A172 (cell line): ENCODE results near the gene FOXO6. TPM values are rescaled to one million over a fixed set of nuclear protein-coding genes. Genes with fewer than 3 reads are reported as not detected.

ENCODE experiments used
- DNase-seq: peaks from one replicate; pipeline ENCODE4 v3.0.0-alpha.2; 2015; ENCODE audit warnings: low spot score
- total RNA-seq: library from RNA; depleted of rRNA; stranded (reverse); fragments of >200 nt; shearing (Covaris generic); gene quantifications from 2 replicates; pipeline ENCODE4 v1.2.3, GENCODE V29; 2014; rRNA removed

Gene FOXO6
- 0.47 and 1.0 TPM in 2 replicates for total RNA-seq

DNA sequence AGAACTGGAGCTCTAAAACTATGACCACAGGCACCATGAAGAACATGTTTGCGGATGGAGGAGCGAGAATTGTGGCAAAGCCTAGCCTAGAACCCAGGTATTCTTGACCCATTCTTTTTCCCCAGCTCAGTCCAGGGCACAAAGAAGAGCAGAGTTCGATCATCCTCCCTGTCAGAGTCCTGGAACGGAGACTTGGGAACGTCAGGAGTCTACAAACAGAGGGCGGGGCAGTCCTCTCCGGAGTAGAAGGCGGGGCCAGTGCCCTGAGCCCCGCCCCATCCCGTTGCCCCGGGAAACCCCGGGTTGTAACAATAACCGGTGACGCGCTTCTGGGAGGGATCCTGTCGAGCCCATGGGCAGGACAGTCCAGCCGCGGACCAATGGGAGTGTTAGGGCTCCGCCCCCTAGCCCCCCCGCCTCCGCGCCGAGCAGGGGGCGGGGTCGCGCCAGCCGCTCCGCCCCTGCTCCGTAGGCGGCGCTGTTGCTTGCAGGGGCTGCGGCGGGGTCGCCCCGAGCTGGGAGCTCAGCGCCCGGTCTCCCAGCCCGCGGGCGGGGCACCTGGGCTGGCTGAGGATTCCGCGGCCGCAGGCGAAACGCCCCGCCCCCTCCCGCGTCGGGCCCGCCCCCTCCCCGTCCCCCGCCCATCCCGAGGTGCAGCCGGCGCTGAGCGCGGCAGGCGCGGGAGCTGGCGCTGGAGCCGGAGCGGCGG is at the start of gene FOXO6:
Gene FOXO6 (plus strand): TSS at position 649 of the 709 bp plus-strand sequence.
- peak; percentile 94 for DNase-seq

DNA sequence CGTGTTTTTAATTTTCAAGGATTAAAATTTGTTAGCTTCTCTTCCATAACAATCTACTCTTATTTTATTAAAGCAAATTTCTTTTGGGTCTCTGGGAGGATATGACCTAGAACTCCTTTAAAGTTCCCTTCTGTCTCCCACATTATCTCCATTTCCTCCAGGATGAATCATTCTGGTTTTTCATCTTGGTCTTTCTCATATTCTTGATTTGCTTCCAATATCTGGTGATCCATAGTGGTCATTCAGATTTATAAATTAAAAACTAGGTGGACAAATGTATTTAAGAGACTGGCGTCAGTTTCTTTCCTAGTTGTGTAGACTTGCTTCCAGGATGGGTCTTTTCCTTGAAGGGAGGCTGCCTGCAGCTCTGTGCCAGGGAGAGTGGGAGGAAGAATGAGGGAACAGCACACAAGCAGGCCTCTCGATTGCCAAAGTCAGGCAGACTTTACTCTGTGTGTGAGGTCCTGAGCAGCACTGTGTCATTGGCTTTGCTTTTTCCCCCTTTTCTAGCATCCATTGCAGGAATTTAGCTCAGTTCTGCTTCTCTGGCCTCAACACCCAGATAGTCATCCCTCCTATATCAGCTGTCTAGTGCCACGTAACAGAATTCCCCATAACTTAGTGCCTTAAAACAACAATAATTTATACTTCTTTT is 48.1 kb upstream of the FOXO6 start:
- DNase-seq = no peak

DNA sequence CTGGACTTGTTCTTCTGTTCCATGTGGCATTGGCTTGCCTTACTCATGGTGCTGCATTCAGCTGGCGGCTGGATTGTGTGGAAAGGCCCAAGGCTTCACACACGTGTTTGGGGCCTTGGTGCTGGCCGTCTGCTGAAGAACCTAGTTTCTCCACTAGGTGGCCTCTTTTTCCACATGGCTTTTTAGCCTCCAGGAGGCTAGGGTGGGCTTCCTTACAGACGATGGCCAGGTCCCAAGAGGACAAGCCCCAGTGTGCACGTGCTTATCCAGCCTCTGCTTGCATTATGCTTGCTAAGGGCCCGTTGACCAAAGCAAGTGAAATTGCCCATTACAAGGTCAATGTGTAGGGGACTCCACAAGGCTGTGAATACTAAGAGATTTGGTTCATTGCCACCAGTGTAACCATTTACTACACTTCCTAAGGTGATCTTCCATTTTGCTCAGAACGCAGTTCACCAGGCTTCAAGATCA is 47.5 kb upstream of the FOXO6 start:
- DNase-seq = no peak

DNA sequence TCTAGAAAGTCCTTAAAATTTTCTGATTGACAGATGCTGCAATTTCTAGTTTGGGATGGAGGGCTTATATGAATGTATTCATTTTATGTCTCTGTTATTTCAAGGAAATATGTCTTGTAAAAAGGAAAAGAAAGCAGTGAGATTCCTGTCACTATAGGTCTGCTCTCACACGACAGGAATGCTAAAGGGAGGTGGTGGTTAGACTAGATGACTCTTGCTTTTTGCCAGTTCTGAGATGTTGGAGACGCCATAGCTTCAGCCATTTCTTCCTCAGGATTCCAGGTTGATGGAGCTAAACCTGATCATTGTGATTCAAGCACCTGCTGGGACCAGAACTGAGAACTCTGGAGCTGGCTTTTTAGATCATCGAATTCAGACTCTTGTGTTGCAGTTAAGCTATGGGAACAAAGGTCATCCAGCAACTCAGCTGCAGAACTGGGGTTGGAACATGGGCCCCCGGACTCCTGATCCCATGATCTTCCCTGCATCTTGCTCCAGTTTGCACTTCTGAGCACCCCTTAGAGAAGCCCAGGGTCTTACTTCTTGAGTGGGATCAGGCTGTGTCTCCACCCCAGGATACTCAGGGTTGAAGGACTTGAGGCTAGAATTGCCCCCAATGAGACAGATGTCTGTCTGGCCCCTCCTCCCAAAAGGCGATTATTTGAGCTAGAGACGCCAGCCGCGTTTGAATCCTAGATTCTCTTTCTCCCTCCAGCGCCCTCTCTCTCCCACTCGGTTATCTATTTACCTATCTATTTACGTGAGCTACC is 46.7 kb upstream of the FOXO6 start:
- no peak for DNase-seq

DNA sequence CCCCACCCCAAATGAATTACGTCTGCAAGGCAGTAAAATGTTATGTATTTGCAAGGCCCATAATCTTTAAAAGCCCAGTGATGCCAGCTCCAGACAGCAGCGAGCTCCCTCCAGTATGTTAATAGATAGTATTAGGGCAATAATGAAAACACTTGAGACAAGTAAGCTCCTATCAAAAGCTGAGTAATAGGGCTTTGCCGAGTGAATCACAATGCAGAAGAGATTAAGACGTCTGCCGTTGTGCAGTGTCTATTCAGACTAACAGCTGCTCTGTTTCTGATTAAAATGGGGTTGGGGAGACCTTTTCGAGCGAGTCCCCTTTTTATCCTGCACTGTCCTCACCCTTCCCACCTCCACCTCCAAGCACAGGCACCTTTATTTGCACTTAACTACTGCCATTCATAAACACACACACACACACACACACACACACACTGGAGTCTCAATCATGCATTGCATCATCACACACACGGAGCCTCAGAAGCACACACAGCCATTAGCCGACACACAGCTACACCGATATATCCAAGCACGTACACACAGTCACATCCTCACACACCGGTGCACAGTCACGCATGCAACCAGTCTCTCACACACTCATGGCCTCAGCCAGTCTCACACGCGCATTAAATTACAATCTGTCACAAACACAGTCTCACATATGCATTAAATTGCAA is 46.0 kb upstream of the FOXO6 start:
- no peak for DNase-seq

DNA sequence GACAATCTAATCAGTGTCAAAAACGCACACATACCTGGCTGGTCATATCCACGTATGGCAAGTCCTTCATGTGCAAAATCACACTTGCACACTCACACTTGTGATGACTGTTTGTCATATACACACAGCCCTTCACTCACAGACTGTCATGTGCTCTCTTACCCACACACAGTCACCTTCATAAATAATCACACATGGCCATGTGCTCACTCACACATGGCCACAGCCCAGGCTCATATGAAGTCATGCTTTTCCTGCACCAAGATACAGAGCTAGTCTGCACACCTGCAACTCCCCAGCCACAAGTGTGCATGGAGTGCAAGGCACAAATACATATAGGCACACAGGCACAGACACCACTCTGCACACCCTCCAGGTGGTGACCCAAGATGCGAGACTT is 45.4 kb upstream of the FOXO6 start:
- no peak for DNase-seq

DNA sequence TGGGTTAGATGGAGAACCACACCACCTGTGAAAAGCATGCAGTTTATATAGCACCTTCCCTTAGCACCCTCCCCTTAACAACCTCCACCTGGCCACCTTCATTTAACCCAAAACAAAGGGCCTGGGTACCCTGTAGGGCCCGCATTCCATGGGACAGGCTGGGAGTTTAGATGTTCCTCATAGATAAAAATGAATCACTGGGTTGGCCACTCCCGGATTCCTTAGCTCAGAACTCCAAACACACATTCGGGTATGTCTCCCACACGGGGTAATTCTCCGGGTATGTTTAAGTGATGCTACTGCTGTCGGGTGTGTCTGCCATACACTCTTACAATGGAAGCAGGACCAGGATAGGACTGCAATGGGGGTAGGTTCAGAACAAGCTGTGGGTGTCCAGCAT is 43.9 kb upstream of the FOXO6 start:
- peak; percentile 11 for DNase-seq

DNA sequence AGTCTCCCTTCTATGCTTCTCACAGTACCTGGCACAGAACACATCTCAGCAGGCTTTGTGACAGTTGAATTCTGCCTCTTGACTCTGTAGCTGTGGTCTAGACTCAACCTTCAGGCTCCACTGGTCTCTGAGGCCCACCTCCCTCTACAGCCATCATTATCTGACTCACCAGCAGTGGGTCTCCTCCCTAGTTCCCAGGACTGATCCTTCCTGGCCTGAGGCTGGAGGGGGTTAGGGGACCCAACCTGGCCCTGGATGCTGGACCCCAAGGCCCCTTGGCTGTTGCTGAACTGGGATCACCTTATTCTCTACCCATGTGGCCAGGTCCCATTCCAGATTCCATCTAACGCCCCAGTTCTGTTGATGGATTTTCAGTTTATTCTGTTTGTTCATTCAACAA is 43.1 kb upstream of the FOXO6 start:
- no peak for DNase-seq

DNA sequence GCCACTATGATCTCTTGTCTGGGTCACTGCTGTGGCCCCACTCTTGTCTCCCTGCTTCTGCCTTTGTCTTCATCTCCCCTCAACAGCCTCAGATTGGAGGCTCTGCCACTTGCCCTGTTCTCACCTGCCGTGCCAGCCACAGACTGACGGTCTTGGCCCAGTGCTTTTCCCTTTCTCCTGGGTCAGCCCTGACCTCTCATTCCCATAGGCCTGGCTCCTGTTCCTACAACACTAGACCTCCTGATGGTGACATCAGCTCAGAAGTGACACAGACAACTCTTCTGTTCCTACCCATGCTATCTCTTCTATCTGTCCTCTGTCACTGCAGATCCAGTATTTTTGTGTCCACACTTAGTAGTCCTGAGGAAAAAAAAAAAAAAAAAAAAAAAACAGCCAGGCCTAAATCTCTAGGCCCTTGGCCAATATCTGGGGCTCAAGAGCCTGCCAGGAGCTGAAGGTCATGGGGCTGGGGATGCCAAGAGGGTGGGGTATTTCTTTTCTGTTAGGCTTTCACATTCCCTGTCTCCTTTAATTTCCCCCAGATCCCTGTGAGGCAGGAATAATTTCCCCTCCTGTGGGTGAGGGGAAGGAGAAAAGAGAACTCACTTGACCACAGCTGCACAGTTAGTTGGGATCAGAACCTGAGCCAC is 42.0 kb upstream of the FOXO6 start:
- DNase-seq = no peak

DNA sequence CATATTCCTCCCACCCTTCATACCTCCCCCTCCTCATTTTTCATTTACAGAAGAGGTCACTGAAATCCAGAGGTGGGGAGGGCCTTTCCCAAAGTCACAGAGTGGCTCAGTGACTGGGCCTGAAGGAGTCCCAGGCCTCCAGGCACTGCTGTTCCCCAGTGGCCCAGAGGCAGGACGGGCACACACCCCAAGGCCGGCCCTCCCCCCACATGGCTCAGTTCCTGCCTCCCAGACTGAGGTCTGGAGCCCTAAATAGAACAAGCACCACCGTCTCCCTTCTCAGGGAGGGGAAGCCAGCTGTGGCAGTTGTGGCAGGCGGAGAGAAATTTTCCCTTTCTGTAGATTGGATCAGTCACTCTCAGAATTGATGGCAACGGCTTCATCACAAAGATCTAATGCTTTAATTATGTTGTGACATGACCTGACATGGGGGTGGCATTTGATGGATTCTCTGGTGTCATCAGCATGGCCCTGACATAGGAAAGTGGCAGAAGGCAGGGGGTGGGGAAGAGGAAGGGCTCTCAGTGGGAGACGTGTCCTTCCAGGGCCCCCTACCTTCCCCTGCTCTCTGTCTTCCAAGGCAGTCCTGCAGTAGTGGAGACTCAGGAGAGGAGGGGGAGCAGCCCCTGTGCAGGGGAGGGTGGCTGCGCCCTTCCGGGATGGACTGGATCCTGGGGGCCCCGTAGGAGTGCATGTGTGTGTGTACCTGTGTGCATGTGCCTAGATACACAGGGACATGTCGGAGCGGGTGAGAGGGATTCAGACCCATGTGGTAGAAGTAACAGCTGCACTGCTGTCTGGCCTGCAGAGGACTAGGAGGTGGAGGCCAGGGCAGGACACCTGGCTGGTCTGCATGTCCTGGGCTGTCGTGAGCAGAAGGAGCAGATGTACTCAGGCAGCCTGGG is 41.2 kb upstream of the FOXO6 start:
- no peak for DNase-seq

DNA sequence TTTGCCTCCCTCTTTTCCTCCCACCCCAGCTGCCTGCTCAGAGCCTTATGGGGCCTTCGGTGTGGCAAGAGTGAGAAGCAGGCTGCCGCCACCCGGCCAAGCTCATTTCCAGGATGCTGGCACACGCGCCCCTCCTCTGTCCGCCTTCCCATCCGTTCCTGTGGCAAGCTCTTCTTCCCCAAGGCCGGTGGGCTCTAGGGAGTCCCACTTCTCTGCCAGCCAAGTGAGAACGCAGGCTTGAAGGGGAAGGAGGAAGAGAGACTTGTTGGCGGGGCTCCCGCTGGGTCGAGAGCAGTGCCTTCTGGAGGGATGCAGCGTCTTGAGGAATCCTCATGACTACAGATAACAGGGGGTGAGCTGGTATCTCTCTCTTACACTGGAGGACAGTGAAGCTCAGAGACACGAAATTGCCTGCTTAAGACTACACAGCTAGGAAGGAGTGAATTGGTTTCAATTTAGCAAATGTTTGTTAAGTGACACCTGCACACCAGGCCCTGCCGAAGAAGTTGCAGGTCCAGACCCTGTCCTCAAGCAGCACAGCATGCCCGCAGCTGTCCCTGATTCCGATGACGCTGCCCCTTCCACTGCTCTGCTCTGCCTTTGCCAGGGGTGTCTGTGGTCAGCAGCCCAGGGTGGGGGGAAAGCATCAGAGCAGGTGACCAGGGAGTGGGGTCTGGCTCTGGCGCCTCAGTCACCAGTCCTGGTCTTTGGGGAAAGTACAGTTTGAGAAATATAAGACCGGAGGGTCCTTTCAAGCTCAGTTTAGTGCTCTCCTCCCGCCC is 40.1 kb upstream of the FOXO6 start:
- DNase-seq = no peak

DNA sequence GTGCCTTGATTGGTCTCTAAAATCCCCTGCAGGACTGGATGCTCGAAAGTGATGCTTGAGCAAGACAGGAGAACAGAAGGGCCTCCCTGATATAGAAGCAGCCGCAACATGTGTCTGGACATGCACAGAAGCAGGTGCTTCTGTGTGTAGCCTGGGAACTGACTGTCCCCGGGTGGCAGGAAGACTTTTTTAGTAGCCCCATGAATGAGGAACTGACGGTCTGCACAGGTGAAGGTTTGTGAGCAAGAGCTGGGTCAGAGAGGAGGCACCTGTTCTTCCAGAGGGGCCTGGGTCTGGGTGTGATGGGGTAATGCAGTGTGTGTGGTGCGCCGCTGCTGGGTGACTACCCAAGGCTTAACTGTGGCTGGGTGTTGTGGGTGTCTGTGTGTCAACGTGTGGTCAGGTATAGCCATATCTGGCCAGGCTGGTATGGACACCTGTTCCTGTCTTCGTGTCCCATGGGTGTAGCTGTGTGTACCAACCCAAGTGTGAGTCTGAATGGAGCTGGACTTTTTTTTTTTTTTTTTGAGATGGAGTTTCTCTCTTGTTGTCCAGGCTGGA is 39.1 kb upstream of the FOXO6 start:
- DNase-seq = no peak

DNA sequence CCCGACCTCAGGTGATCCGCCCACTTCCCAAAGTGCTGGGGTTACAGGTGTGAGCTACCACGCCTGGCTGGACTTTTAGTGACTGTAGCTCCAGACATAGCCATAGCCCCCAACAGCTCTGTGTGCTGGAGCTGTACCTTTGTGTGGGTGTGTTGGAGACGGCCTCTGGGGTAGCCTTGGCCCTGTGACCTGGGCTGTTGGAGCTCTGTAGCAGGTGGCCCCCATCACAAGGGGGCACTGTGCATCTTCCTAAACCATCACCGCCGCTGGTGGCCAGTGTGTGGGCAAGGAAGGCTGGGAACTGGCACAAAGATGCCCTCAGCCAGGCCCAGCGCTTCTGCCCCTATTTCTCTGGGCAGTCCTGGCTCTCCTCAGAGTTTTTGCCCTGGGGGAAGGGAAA is 38.4 kb upstream of the FOXO6 start:
- DNase-seq = peak; percentile 38

DNA sequence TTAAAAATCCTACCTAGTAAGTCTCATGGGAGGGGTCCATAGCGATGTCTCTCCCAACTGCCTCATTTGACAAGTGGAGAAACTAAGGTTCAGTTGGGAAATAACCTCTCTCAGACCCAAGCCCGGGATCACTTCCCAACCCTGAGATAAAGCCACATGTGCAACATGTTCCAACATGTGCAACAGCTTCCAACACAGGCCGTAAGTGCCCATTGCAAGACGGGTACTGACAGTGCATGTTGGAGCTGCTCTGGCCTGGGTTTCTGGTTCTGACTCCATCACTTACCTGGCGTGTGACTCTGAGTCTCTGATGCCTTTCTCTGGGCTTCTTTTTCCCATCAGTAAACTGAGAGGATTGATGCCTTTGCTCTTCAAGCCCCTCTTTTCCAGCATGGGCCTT is 38.0 kb upstream of the FOXO6 start:
- DNase-seq = no peak

DNA sequence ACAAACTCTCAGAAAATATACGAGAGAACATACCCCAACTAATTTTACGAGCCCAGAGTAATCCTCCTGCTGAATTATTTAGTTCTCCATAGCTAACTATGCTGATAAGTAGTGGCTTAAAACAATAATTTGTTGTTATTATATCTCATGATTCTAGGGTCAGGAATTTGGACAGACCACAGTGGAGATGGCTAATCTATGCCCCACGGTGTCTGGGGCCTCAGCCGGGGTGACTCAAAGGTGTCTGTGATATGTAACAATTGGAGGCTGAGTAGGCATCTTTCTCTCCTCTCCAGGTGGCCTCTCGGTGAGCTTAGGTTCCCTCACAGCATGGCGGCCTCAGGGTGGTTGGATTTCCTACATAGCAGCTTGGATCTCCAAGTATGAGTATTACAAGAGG is 35.4 kb upstream of the FOXO6 start:
- peak; percentile 73 for DNase-seq

DNA sequence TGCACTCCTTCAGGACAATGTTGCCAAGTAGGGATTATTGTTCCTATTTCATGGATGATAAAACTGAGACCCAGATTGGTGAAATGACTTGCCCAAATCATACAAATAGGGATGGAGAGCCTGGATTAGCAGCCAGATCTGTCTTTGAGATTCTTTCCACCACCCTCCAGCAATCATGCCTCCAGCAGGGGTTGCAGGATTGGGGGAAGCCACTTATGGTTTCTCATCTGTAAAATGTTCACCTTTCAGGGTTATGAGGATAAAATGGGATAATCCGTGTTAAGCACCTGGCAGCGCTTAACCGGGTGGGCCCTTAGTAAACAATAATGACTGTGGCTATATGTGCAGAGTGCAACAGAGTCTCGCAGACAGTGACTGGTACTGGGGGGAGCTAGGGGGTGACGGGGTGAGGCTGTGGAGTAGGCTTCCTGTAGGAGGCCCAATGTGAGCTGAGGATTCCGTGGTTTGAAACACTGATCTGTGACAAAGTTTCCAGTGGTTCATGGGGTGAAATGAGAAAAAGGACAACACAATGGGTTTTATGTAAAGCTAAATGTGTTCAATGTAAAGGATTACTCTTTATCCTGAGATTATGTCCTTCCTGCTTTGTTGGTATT is 33.7 kb upstream of the FOXO6 start:
- no peak for DNase-seq

DNA sequence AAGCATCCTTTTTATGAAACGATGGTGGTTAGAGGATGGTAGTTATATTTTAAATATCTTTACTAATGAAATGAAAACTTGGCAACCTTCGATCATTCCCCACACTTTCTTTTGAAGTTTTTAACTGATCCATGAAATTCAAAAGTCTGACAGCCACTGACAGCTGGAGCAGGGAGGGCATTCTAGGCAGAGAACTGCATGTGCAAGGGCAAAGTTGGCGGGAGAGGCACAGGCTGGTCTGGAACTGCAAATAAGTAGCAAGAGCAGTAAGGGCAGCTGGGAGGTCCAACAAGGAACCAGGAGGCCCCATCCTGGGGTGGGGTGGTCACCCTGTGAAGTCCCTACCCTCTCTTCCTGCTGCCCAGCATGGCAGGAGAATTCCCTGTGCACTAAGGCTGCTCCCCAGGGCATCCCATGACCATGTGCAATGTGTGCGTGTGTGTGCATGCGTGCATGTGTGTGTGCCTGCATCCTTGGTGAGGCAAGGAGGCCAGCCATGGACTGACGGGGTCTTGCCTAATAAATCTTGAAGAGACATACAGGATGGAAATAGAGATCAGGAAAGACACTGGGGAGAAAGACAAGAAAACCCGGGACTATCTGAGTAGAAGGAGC is 33.1 kb upstream of the FOXO6 start:
- DNase-seq = no peak
